Measurements from ENCODE around the gene LMCD1.

The LMCD1 gene

DNA sequence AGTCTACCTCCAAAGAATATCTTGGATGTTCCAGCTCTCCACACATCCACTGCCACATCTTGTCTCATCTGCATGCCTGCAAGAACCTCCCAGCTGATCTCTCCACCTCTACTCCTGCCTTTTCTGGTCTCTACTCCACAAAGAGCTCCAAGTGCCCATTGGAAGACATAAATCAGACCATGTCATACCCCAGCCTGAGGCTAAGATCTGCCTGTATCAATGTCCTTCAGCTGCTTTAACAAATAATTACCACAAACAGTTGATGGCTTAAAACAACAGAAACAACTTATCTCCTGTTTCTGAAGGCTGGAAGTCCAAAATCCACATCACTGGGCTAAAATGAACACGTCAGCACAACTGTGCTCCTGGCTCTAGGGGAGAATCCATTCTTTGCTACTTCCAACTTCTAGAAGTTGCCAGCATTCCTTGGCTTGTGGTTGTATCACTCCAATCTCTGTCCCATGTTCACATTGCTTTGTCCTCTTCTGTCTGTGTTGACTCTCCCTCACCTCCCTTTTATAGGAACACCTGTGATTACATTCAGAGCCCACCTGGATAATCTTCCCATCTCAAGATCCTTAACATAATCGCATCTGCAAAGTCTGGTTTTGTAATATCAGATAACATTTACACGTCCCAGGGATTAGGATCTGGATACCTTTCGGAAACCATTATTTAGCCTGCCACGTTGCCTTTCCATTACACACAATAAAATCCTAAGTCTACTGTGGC is 17.0 kb upstream of the LMCD1 start:
- DNase-seq (ENCODE audit: low spot score): no peak

DNA sequence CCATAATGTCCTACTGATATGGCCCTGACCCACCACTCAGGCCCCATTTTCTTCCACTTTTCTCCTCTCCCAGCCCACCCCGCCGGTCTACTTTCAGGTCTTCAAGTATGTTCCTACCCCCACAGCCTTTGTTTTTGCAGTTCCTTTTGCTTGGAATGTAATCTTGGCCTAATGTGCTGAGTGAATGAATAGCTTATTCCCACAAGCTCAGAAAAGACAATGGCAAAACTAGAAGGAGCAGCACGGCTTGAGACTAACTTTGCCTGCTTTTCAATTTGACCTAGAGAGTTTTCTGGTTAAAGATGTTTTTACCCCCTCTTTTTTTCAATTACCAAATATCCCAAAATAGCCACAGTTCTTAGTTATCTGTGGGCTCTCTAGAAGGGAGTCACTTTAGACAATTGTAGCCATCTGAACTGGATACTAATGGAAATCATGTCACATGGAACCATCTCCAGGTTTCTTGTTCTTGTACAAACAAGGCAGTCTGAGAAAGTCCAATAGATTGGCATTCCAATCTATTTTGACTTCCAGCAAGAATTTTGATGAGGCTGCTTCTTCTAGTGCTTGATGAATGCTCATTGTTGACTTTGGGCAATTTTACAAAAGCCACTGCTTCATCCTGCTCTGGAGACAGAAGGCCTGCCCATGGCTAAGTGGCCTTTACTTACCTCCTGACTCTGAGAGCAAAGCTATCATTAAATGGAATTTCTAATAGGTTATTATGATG is 16.3 kb upstream of the LMCD1 start:
- no peak for DNase-seq (ENCODE audit: low spot score)

DNA sequence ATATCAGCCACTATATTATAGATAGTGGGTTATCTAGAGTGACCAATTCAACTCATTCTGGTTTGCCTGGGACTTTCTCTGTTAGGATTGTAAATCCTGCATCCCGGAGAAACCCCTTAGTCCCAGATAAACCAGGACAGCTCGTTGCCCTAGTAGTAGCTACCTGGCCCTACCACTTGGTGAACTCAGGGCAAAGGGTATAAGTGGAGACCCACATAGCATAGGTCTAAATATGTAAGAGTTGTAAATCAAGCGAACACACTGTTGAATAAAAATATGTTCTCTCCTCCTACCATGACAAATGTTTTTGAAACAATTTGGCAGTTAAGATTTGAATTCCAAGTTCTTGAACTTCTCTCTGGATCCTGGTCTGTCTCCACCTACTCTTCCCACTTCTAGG is 15.7 kb upstream of the LMCD1 start:
- no peak for DNase-seq (ENCODE audit: low spot score)

DNA sequence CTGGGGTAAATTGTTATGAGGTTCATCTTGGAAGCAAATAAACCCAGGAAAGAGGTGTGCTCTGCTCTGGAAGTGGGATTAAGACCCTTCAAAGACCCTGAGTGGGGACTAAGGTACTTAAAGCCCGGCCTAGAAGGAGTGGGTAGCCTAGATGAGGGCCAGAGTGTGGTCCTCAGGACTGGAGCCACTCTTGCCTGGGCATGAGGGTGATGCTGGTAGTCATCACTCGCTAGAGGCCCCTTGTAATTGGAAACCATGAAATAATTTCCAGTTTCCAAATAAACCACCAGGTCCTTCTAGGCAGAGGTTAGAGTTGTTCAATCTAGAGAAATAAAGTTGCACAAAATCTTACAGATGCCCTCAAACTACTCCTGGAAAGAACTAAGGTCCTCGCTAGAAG is 15.2 kb upstream of the LMCD1 start:
- no peak for DNase-seq (ENCODE audit: low spot score)

DNA sequence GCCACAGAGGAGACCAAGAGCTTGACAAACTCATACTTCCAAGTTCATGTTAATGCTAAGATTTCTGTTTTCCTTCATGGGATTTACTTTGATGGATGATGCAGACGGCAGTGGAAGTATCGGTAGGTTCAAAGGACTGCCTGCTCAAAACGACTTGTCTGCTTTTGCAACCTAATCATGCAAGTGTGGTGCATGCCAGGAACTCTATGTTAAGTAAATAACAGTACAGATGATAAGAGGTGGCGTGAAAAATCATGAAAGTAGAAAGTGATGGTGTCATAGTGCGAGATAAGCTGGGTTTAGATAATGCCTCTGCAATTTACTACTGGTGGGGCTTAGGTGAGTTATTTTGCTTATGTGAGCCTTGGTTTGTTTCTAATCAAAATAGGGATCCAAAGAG is 14.7 kb upstream of the LMCD1 start:
- DNase-seq (ENCODE audit: low spot score): no peak

DNA sequence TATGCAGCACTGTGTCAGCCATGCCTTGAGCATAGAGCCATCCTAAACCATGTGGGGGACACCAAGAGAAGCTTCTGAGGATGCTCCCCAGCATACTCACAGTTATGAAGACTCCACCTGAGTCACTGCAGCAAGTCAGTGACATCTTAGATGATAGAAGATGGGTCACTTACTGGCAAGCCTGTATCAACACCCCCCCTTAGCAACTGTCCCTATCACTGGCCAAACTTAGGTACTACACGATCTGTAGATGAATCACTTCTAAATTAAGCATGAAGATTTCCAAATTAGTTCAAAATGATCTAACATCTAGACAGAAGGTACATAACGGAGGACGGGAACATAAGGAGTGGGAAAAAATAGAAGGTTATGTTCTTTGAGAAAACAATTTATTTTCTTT is 13.2 kb upstream of the LMCD1 start:
- no peak for DNase-seq (ENCODE audit: low spot score)

DNA sequence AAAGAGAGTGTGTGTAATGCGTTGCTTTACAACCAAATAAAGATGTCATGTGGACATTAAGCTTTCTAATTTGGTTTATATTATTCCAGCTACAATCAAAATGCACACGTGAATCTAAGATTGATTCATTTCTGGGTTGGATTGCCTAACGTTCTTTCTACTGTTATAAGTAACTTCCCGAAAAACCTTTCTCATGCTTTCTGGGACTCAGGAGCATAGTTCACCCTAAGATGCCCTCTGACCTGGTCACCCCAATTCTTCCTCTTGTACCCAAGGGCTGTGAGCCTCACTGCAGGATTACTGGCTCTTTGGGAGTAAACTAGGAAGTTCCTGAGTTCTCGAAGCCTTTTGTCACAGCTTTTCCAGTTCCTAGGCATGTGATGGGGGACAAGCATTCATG is 12.7 kb upstream of the LMCD1 start:
- DNase-seq (ENCODE audit: low spot score): no peak

DNA sequence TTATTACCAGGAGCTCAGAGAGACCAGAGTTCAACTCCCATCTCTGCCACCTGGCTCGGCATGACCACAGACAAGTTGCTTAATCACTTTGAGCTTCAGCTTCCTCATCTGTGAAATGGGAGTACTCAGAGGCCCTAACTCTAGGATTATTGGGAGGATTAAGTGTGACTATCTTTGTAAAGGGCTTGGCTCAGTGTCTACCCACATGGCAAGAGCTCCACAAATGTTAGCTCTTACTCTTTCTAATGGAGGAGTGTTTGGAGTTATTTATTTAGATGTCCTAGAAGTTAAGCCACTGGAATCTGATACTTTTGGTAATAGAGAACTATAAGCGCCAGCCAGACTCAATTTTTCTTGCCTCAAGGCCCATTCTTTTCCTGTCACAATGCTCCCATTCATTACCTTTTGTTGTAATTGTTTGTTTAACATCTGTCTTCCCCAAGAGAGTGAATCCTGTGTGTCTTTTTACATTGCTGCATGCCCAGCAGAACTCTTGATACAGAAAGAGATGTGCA is 12.3 kb upstream of the LMCD1 start:
- no peak for DNase-seq (ENCODE audit: low spot score)

DNA sequence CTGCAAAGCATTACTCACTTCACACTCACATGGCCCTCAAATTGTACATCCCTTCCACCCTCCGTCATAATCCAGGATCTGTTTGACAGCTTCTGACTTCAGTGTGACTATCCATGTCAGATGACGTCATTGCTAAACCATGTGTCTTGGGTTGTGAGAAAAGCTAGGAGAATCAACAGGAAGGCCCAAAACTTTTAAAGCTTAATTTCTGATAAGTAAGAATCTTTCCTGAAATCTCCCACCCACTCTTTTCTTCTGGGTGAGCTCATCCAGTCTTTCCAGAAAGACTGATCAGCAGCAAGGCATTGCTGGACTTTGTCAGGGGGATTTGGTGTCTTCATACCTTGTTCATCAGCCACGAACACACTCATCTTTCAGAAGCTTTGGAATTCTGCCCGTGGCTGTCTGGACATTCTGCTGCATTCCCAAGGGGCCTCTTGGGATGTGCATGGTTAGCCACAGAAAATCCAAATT is 11.5 kb upstream of the LMCD1 start:
- DNase-seq (ENCODE audit: low spot score): no peak

DNA sequence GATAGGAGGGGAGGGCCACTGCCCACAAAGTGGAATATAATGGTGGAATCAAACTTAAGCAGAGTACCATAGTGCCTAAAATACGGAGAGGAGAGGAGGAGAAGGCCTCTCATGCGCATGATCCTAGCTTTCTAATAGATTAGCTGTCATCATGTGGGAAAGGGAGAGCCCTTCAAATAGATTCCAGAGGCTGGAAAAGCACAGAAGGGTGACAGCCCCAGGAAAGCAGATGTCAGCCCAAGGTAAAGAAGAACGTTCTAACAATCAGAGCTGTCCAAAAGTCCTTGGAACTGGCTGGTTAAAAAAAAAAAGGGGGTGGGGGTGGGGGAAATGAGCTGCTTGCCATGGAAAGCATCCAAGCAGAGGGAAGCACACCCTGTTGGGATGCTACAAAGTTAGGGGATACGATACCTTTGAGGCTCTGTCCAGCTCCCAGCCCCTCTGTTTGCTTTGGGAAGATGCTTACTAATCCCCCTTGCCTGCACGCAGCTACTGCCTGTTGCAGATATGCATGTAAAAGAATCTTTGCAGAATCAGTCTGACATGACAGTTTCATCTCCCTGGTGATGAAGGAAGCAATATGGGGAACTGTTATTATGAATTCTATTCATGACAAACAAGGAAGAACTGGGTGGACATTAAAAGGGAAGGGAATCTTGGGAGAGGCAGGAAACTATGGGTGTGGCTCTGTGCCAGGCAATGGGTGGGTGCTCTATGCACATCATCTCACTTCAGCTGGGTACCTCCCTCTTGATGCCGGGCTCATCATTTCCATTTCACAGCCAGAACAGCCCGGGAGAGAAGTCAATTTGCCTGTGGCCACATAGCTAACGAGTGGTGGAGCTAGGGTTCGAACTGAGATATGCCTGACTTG is 10.1 kb upstream of the LMCD1 start:
- no peak for DNase-seq (ENCODE audit: low spot score)

DNA sequence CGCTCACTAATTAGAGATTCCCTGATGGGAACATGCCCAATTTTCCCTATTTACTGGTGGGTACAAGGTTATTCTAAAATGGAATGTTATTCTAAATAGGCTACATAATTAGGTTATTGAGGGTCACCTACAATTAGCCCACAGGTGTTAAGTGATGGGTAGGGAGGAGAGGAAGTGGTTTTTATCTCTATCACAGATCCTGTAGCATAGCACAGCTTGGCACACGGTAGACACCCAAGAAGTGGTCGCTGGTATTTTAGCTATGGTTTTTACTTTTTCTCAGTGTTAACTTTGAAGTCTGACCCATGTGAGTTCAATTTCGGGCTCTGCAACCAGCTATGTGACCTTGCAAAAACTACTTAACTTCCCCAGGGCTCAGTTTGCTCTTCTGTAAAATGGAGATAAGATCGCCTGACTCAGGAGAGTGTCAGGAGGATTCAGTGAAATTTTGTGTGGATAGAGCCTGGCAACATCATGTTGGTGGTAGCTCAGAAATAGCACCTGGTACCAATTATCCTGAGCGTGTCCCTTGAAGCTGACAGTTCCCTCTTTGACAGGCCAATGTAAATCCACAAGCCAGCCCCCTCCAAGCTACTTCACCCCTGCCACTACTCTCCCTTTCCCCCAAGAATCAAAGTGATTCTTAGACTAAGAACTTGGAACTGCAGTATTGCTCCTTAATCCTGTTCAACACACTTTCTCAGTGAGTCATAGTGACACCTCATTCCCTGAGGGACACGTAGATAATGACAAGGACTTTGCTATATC is 8.7 kb upstream of the LMCD1 start:
- no peak for DNase-seq (ENCODE audit: low spot score)

DNA sequence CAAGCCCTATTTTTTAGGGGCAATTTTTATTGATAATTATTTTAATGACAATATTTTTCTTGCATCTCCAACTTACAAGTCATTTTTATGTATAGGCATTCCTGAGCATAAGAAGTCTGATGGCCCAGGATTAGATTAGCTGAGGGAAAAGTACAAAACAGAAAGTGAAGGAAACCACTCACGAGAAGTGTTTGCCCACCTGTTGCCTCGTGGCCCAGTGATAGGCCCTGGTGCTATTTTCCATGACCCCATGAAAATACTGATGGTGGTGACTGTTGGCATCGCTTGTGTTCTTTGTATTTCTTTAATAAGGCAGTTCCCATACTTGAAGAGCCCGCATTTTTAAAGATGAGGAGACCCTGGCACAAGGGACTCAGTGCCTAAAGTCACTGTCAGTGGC is 7.9 kb upstream of the LMCD1 start:
- no peak for DNase-seq (ENCODE audit: low spot score)

DNA sequence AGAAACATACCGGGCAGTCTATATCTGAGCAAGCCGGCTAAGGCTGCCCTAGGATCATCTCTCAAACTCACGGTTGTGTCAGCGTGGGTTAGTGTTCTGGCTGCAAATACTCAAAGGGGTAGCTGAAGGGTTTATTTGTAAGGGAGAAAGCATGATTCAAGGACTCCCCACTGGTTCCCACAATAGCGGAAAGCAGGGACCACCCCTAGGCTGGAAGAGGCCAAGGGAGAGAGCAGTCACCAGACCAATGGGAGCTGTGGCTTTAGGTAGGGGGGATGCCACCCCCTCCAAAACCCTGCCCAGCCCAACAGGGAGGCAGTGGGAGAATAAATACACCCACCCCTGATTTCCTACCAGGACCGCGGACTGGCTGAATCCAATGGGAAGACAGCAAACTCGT is 7.3 kb upstream of the LMCD1 start:
- no peak for DNase-seq (ENCODE audit: low spot score)

DNA sequence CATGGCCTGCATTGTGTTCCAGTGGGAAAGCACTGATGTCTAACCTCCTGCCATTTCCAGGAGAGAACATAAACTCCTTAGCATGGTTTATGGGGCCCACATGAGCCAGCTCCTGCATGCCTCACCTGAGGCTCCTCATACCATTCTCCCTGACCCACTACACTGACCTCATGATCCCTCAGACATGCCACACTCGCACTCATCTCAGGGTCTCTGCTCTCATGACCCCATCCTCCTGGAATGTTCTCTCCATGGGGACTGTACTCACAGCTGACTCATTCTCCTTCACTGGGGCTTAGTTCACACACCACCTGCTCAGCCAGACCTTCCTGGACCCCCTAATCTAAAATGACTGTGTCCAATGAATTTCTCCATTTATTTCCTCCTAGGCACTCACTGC is 4.0 kb upstream of the LMCD1 start:
- no peak for DNase-seq (ENCODE audit: low spot score)

DNA sequence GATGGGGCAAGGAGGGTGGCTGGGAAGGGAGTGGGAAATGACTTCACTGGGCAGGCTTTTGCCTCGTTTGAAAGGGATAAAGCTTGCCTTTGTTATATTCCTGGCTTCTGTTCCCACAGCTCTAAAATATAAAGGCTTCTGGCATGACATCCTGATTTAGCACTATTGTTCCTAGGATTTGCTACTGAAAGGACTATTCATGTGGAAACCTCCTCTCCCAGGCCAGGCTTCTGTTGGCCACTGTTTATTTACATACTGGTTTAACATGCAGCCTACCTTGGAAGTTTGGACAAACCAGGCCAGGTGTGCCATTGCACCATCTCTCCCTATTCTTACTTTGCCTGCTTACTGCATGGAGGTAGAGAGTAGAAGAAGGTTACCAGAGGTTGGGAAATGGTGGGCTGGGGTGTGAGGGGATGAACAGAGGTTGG is 2.4 kb upstream of the LMCD1 start:
- DNase-seq (ENCODE audit: low spot score): no peak

DNA sequence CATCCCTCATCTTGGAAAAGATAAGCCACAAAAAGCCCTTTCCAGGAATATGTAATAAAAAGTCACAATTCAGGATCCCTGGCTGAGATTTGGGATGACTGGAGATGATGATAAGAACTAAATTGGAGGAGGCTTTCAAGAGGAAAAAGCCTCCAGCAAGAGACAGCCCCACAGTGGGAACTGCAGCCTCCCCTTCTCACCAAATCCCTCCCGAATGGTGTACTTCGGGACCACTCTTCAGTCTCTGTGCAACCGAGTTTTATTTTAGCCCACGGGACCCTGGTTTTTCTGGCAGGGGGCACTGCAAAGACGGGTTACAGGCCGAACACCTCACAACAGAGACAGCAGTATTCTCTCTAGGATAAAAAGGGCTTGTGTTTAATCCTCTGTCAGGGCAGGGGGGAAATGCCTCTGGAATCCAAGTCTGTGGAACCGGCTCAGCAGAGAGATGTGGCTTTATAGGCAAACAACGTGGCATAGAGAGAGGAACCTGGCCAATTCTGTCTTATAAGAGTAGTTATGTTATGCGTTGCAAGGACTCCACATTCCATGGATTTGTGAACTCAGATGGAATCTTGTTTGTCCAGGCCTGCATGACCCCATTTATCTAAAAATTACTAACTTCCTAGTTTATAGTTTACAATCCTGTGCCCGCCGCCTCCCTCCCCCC is 1.2 kb upstream of the LMCD1 start:
- DNase-seq (ENCODE audit: low spot score): no peak

DNA sequence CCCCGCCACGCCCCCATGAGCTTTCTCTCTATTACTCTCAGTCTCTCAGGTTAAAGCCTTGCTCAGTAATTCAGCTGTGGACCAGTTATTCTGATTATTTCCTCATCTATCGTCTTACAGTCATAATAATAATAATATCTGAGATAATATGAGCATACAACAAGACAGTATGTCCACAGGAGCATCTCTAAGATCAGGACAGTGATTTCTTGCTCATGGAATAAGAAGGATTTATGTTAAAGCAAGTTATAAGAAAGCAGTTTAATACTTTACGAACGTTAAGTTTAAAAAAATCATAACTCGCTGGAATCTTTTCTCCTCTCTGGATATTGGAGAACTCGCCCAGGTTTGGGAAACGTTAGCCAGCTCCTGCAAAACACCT is 643 bp upstream of the LMCD1 start:
- no peak for DNase-seq (ENCODE audit: low spot score)

DNA sequence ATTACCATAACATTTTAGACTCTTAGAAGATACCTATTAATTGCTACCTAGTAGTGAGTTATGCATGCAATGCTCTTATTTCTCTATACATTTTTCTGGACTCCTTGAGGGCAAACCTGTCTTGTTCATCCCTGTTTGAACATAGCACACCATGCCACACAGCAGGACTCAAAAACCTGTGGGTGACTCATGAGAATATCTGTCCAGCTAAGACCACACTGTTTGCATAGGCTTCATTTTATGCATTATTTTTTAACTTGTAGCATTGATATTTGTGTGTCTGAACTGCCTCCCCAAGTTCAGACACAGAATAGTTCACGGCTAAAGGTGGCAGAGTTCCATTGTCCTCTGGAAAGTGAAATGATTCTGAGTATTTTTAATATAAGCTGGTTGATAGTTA is 1.8 kb downstream of the LMCD1 start:
- DNase-seq (ENCODE audit: low spot score): no peak

DNA sequence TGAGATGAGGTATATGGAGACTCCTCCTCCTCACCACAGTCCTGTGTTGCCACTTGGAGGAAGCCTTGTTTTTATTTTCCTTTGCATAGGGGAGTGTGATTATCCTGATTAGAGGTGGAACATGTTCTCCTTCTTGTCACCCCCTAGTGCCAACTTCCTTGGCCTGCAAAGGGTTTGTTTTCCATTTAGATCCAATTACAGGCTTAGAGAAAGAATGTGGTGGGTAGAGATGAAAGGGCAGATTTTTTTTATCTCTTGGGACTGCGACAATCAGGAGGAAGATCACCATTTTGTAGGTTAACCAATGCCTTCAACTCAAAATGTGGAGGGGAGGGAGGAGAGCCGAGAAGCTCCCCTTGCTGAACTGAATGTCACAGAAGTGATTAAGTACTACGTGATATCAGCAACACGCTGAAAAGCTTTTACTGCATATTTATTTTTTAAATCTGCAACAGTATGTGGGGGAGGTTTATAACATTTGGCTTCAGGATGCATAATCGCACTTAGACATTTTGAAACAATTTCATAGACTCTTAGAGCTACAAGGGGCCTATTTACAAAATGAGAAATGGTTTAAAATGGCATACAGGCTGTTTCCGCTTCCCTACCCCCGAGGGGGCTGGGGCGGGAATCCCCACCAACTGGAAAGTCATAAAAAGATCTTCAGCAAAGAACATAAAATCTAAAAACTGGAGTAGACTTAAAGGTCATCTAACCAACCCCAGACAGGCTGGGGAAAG is 2.4 kb downstream of the LMCD1 start:
- DNase-seq (ENCODE audit: low spot score): no peak

DNA sequence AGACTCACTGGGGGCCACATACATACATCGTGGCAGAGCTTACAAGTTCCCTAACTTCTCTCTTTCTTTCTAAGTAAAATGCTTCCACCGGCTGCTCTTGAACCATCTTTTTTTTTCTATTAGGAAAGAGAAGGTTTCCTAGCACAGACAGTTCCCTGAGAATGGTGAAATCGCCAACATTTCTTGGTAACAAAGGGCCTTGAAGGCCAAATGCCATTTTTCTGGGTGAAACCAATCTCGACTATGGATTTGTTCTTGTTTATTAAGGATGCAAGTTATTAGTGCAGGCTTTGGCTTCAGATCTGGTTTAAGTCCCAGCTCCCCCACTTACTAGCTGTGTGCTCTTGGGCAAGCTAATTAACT is 3.0 kb downstream of the LMCD1 start:
- no peak for DNase-seq (ENCODE audit: low spot score)

DNA sequence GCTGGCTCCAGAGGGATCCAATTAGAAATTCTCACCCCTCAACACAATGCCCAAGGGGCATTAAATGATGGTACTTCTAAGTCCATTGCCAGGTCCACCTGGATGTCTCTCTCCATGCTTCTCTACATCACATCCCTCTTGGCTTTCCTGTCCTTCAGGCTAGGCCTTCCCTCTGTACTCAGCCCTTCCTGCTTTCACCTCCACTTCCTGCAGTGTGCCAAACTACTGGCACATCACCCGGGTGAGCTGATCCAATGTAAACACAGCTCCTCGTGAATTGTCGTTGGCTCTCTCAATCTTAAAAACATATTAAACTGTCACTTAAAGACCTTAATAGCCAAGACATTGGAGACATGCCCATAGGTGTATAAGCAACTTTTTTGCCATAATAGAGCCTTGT is 4.0 kb downstream of the LMCD1 start:
- no peak for DNase-seq (ENCODE audit: low spot score)
